PFSK-1 (cell line): Measurements from ENCODE around the gene MIDN.

Source experiments
- FOXP2 ChIP-seq: optimal IDR thresholded peaks from 2 replicates; pipeline ENCODE3; 2011; ENCODE audit warnings: borderline replicate concordance, control low read depth, inconsistent platforms; ENCODE audit not compliant: insufficient read depth; ENCODE audit errors: extremely low read length, extremely low read depth
- POLR2AphosphoS5 ChIP-seq: IDR thresholded peaks from 2 replicates; pipeline ENCODE4 v1.6.1; 2012; ENCODE audit warnings: low read depth, mild to moderate bottlenecking, control low read depth, low read length, moderate library complexity
- REST ChIP-seq, 2 experiments: IDR thresholded peaks; 2 replicates each; pipeline versions ENCODE4 v1.6.1 to v1.8.0; 2011 to 2012; ENCODE audit warnings: low read depth in 2 of 2, low read length in 2 of 2, control low read depth in 1 of 2, inconsistent platforms in 1 of 2, mild to moderate bottlenecking in 1 of 2, moderate library complexity in 1 of 2; ENCODE audit not compliant: insufficient read depth in 1 of 2
- SIN3A ChIP-seq: IDR thresholded peaks from 2 replicates; pipeline ENCODE4 v1.6.1; 2012; ENCODE audit warnings: mild to moderate bottlenecking, low read length, moderate library complexity, borderline replicate concordance; ENCODE audit not compliant: insufficient read depth
- TAF1 ChIP-seq: IDR thresholded peaks from 2 replicates; pipeline ENCODE4 v1.6.1; 2012; ENCODE audit warnings: low read length, control low read depth, borderline replicate concordance; ENCODE audit not compliant: insufficient read depth

- TF ChIP-seq TAF1: no peak
- TF ChIP-seq REST (IDR thresholded peaks at IDR 0.05; ENCODE audit: insufficient read depth in 1 of 2, low read depth in 2 of 2, low read length in 2 of 2): no peak
- TF ChIP-seq POLR2AphosphoS5: peak; percentile 18; the same call in 1 of the 2 replicates
- no peak for TF ChIP-seq FOXP2
- TF ChIP-seq SIN3A: no peak
Measured at GRCh38 chr19:1262623-1263123, 14.3 kb downstream of the MIDN start.
